HG03442 (cell line): ENCODE measurements around the gene LONP1.

Source experiments
- ATAC-seq: cut with Tn5 transposase; IDR thresholded peaks from one replicate; pipeline ENCODE4 v1.9.1; 2021; ENCODE audit warnings: mild to moderate bottlenecking, moderate library complexity; ENCODE audit not compliant: unreplicated experiment

The LONP1 gene

GRCh38 chr19:5680437-5681368 lies 39.2 kb downstream of the LONP1 start, which contains the start of the genes HSD11B1L and MICOS13:
TSS of gene HSD11B1L (plus strand) at chr19:5681027. CDS start at chr19:5684833, 3,806 bp downstream.
TSS of gene MICOS13 (minus strand) at chr19:5680516. CDS start at chr19:5680486, 30 bp downstream.
- peak; percentile 83 for ATAC-seq

GRCh38 chr19:5680084-5680436 lies 39.9 kb downstream of the LONP1 start:
- ATAC-seq: peak; percentile 1

GRCh38 chr19:5679289-5680083 lies 40.5 kb downstream of the LONP1 start:
- no peak for ATAC-seq

GRCh38 chr19:5678071-5678718 lies 41.8 kb downstream of the LONP1 start:
- ATAC-seq: no peak

- no peak for ATAC-seq
These were observed 42.4 kb downstream of the LONP1 start for GRCh38 chr19:5677580-5677979.

- ATAC-seq: no peak
These were observed 42.8 kb downstream of the LONP1 start for GRCh38 chr19:5677136-5677535.

GRCh38 chr19:5676772-5677105 lies 43.2 kb downstream of the LONP1 start:
- no peak for ATAC-seq

GRCh38 chr19:5676105-5676771 lies 43.7 kb downstream of the LONP1 start:
- no peak for ATAC-seq

GRCh38 chr19:5674714-5675113 lies 45.2 kb downstream of the LONP1 start:
- no peak for ATAC-seq

GRCh38 chr19:5673752-5674151 lies 46.2 kb downstream of the LONP1 start:
- ATAC-seq: no peak

GRCh38 chr19:5672708-5673459 lies 47.1 kb downstream of the LONP1 start:
- no peak for ATAC-seq

- no peak for ATAC-seq
These were observed 48.3 kb downstream of the LONP1 start for GRCh38 chr19:5671600-5671999.

GRCh38 chr19:5669212-5669611 lies 50.7 kb downstream of the LONP1 start:
- ATAC-seq: no peak

GRCh38 chr19:5667751-5668271 lies 52.1 kb downstream of the LONP1 start:
- ATAC-seq: no peak

- no peak for ATAC-seq
These were observed 52.9 kb downstream of the LONP1 start for GRCh38 chr19:5666921-5667610.

- ATAC-seq: no peak
These were observed 54.0 kb downstream of the LONP1 start for GRCh38 chr19:5665781-5666513.

- ATAC-seq: no peak
These were observed 55.4 kb downstream of the LONP1 start for GRCh38 chr19:5664515-5664914.

GRCh38 chr19:5663904-5664303 lies 56.0 kb downstream of the LONP1 start:
- ATAC-seq: no peak

GRCh38 chr19:5661483-5661882 lies 58.5 kb downstream of the LONP1 start:
- no peak for ATAC-seq
